Kidney (tissue), 14 donors: ENCODE results near the gene PHEX. TPM values are rescaled to one million over a fixed set of nuclear protein-coding genes. Genes with fewer than 3 reads are reported as not detected.

Experiments used
- DNase-seq, 5 donors: peaks; one replicate each; pipeline ENCODE4 v3.0.0-alpha.2; 2013 to 2020
- FAIRE-seq: peaks from 2 replicates; lab custom pipeline; 2012; peaks lifted over from hg19 to GRCh38; lab: Jason Lieb, UNC
- H3K27ac ChIP-seq, 2 donors: one replicate each; pipeline ENCODE4 v1.7.0; 2013; ENCODE audit warnings: low read depth in 2 of 2, low read length in 2 of 2, inconsistent platforms in 1 of 2
- H3K27me3 ChIP-seq: one replicate; pipeline ENCODE4 v1.7.1; 2013; ENCODE audit warnings: low read length, inconsistent platforms; ENCODE audit not compliant: control insufficient read depth, insufficient read depth
- H3K36me3 ChIP-seq, 3 donors: one replicate each; pipeline versions ENCODE4 v1.7.0 to v1.7.1; 2013; ENCODE audit warnings: low read length in 3 of 3, control low read depth in 1 of 3, inconsistent platforms in 1 of 3; ENCODE audit not compliant: insufficient read depth in 3 of 3, control insufficient read depth in 2 of 3
- H3K4me1 ChIP-seq, 3 donors: one replicate each; pipeline versions ENCODE4 v1.7.0 to v1.7.1; 2013; ENCODE audit warnings: low read length in 3 of 3, inconsistent platforms in 1 of 3, low read depth in 1 of 3; ENCODE audit not compliant: control insufficient read depth in 2 of 3, insufficient read depth in 2 of 3
- H3K4me3 ChIP-seq, 3 donors: one replicate each; pipeline versions ENCODE4 v1.7.0 to v1.8.1; 2013; ENCODE audit warnings: low read length in 3 of 3, control low read depth in 1 of 3, inconsistent platforms in 1 of 3
- H3K9ac ChIP-seq, 3 donors: one replicate each; pipeline versions ENCODE4 v1.7.0 to v1.7.1; 2013; ENCODE audit warnings: low read length in 3 of 3, control low read depth in 1 of 3, inconsistent platforms in 1 of 3
- H3K9me3 ChIP-seq, 3 donors: one replicate each; pipeline versions ENCODE4 v1.7.0 to v1.7.1; 2013; ENCODE audit warnings: low read length in 3 of 3, control low read depth in 1 of 3, inconsistent platforms in 1 of 3; ENCODE audit not compliant: control insufficient read depth in 2 of 3, insufficient read depth in 1 of 3
- intact Hi-C: fragments of 100-400 bp; cut with DNase I; formaldehyde crosslinking; loops from one replicate; pipeline ENCODE4 v1.11.1; 2022
- polyA plus RNA-seq: library from polyadenylated mRNA; stranded (reverse); fragments of 350-450 nt; fragmentation: Illumina TruSeq; extraction: RNeasy Lipid Tissue Mini Kit (QIAGEN cat#74804); gene quantifications from one replicate; pipeline ENCODE4 v1.2.3, GENCODE V29; 2014; ENCODE audit warnings: low read depth, low replicate concordance; ENCODE audit not compliant: insufficient read depth
- total RNA-seq: library from RNA; stranded (reverse); fragmentation: NEBNext Ultra II Directional; extraction: Animal tissue kit (Norgen Biotek cat#: 25700); gene quantifications from one replicate; pipeline ENCODE4 v1.2.1, GENCODE V29; 2021
- TF ChIP-seq, protein P1 (sequence below): IDR thresholded peaks from 3 replicates; pipeline ENCODE4 v1.5.1; 2012; ENCODE audit warnings: mild to moderate bottlenecking, moderate library complexity, borderline replicate concordance; ENCODE audit not compliant: insufficient read depth; ENCODE audit errors: extremely low read depth
- donor health status: control.
- donor health status: control.
- donor health status: control.
- donor health status: control.
- donor health status: control.
- donor health status: DM: yes; HTN: yes; CAD: no.
- donor health status: Normal renal cell carcinoma (clear cell type).

PHEX gene
- total and polyA plus RNA-seq, 2 donors from 2014 or later = 0.19 to 0.25 TPM

DNA sequence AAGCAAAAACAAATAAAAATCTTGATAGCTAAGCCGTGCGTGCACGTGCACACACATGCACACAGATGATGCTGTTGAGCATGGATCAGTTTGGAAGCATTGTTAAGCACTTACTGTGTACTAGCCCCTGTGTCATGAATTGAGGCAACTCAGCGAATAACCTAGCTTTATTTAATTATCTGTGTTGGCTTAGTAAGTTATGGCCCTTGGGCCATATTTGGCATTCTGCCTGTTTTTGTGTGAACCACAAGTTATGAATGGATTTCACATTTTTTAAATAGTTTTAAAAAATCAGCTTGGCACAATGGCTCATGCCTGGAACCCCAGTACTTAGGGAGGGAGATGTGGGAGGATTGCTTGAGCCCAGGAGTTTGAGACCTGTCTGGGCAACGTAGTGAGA lies 126.9 kb downstream of the PHEX start:
- Histone ChIP-seq H3K36me3 (no peaks in the 10 kb centered on the region), H3K9ac (no peak overlapping the region), H3K4me3 (no peak overlapping the region), H3K27me3 (no peaks in the 10 kb centered on the region), H3K4me1 (no peaks in the 10 kb centered on the region), H3K27ac (no peak overlapping the region), H3K9me3 (no peaks in the 10 kb centered on the region)
- no peak for DNase-seq
- no peak for FAIRE-seq
- intact Hi-C loops = no loop called here
- TF ChIP-seq, protein P1, sequence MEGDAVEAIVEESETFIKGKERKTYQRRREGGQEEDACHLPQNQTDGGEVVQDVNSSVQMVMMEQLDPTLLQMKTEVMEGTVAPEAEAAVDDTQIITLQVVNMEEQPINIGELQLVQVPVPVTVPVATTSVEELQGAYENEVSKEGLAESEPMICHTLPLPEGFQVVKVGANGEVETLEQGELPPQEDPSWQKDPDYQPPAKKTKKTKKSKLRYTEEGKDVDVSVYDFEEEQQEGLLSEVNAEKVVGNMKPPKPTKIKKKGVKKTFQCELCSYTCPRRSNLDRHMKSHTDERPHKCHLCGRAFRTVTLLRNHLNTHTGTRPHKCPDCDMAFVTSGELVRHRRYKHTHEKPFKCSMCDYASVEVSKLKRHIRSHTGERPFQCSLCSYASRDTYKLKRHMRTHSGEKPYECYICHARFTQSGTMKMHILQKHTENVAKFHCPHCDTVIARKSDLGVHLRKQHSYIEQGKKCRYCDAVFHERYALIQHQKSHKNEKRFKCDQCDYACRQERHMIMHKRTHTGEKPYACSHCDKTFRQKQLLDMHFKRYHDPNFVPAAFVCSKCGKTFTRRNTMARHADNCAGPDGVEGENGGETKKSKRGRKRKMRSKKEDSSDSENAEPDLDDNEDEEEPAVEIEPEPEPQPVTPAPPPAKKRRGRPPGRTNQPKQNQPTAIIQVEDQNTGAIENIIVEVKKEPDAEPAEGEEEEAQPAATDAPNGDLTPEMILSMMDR = no peak

DNA sequence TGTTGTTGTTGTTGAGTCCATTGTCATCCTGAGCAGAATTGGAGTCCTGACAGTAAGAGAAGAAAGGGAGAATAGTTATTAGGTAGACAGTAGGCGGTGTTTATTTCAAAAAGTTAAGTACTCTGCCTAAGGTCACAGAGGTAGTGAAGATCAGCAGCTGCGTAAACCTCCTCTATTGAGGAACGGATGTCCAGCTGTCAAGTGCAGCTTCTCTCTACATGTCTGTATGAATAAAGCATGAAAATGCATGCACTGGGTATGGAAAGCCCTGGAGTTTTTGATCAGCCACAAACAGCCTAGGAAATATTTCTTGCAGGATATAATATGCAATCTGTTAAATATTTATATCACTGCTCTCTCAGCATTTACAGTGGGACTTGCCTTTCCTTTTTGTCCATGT lies 131.2 kb downstream of the PHEX start:
- no peak for FAIRE-seq
- TF ChIP-seq, protein P1 = no peak

DNA sequence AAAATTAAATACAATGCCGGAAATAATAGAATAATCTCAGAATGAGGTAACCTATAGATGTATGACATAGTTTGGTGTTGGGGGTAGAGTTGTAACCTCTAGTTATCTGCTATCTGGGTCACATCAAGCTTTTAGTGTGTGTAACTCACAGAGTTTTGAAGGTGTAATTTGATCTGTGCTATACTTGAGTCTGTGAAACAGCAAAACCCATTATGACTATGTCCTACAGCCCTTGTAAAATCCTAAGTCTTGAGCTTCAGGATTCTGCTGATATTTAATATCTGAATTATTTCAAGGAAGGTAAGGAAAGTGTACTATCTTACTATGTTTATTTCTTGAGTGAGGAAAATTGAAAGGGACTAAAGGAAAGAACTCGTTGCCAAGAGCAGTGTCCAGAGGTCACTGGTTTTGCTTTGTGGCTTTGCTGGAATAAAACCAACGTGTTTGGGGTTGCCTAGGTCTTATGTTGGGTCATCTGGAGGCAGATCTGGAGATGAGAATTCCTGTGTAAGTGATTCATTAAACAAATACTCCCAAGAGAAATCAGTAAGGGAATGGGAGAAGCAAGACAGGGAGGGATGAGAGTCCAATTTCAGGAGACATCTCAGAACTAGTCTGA lies 132.8 kb downstream of the PHEX start:
- intact Hi-C loops = no loop called here
- Histone ChIP-seq H3K27ac (no peak overlapping the region), H3K9ac (no peak overlapping the region), H3K36me3 (no peaks in the 10 kb centered on the region), H3K4me3 (no peak overlapping the region), H3K4me1 (no peaks in the 10 kb centered on the region), H3K27me3 (no peaks in the 10 kb centered on the region), H3K9me3 (no peaks in the 10 kb centered on the region)
- FAIRE-seq = no peak
- TF ChIP-seq, protein P1 = no peak
- DNase-seq = no peak

More for the DNA sequence above, 131.2 kb downstream of the PHEX start:
- H3K4me1 ChIP-seq = no peaks in the 10 kb centered on the region
- H3K9ac ChIP-seq = no peak overlapping the region
- no peaks in the 10 kb centered on the region for H3K27me3 ChIP-seq
- DNase-seq = no peak
- intact Hi-C loops = no loop called here
- no peaks in the 10 kb centered on the region for H3K9me3 ChIP-seq
- H3K4me3 ChIP-seq = no peak overlapping the region
- no peak overlapping the region for H3K27ac ChIP-seq
- H3K36me3 ChIP-seq = no peaks in the 10 kb centered on the region
